Esophagus muscularis mucosa (tissue), 4 donors: ENCODE results near the gene TUBB3.

ENCODE experiments used
- CTCF ChIP-seq, 3 experiments: fragments of 200-600 bp in 2 of 3; fragments of 450-650 bp in 1 of 3; sonication (generic) in 2 of 3; IDR thresholded peaks; one replicate each; pipeline ENCODE4 v1.5.1; 2017 to 2019; ENCODE audit warnings: antibody characterized with exemption in 3 of 3, mild to moderate bottlenecking in 2 of 3, moderate library complexity in 1 of 3
- EP300 ChIP-seq: sonication (generic); formaldehyde crosslinking; IDR thresholded peaks from one replicate; pipeline ENCODE4 v1.6.1; 2017; ENCODE audit warnings: antibody characterized with exemption
- POLR2A ChIP-seq: fragments of 450-650 bp; IDR thresholded peaks from one replicate; pipeline ENCODE4 v1.6.1; 2017; ENCODE audit warnings: antibody characterized with exemption, moderate library complexity, mild to moderate bottlenecking, low read depth
- POLR2AphosphoS5 ChIP-seq, 2 donors: sonication (generic); formaldehyde crosslinking; IDR thresholded peaks; one replicate each; pipeline ENCODE4 v1.6.1; 2017; ENCODE audit warnings: antibody characterized with exemption in 2 of 2

GRCh38 chr16:89890200-89890599, 32.9 kb upstream of the TUBB3 start:
- TF ChIP-seq CTCF (IDR thresholded peaks at IDR 0.05): no peak
- no peak for TF ChIP-seq POLR2A
- no peak for TF ChIP-seq EP300
- no peak for TF ChIP-seq POLR2AphosphoS5 (IDR thresholded peaks at IDR 0.05)
